Upper lobe of right lung (tissue), 1 donor: ENCODE measurements around the gene RPL22. TPM values are rescaled to one million over a fixed set of nuclear protein-coding genes. Genes with fewer than 3 reads are reported as not detected.

Experiments used
- ATAC-seq: fragments of 200-7000 bp; cut with Tn5 transposase; one replicate; pipeline ENCODE4 v1.9.1; 2020; ENCODE audit warnings: mild to moderate bottlenecking, moderate library complexity
- DNase-seq: peaks from one replicate; pipeline ENCODE4 v3.0.0-alpha.2; 2020
- H3K27ac ChIP-seq: fragments of 200-600 bp; one replicate; pipeline ENCODE4 v1.8.0; 2022
- H3K27me3 ChIP-seq: fragments of 200-600 bp; one replicate; pipeline ENCODE4 v1.8.0; 2022; ENCODE audit warnings: mild to moderate bottlenecking
- H3K36me3 ChIP-seq: fragments of 200-600 bp; one replicate; pipeline ENCODE4 v1.8.0; 2022
- H3K4me1 ChIP-seq: fragments of 200-600 bp; one replicate; pipeline ENCODE4 v1.8.0; 2022
- H3K4me3 ChIP-seq: fragments of 200-600 bp; one replicate; pipeline ENCODE4 v1.8.0; 2022; ENCODE audit warnings: mild to moderate bottlenecking
- H3K9me3 ChIP-seq: fragments of 200-600 bp; one replicate; pipeline ENCODE4 v1.8.0; 2022
- CTCF ChIP-seq: fragments of 200-600 bp; IDR thresholded peaks from one replicate; pipeline ENCODE4 v1.8.0; 2022; ENCODE audit warnings: antibody characterized with exemption
- intact Hi-C: fragments of 100-400 bp; cut with DNase I; formaldehyde crosslinking; loops from one replicate; pipeline ENCODE4 v1.11.0; 2022
- total RNA-seq: library from RNA; stranded (reverse); fragmentation: NEBNext Ultra II Directional; extraction: Animal tissue kit (Norgen Biotek cat#: 25700); gene quantifications from one replicate; pipeline ENCODE4 v1.2.1, GENCODE V29; 2021
- donor health status: DM: no; HTN: yes; CAD: no; lungs with severe emphysema.

RPL22 gene
- total RNA-seq, 1 donor from 2014 or later, result 308 TPM

- ATAC-seq (peak; percentile 8), DNase-seq (peak; percentile 73)
- Histone ChIP-seq H3K4me3 (peak overlapping the region; percentile 78), H3K27ac (peak overlapping the region; percentile 36), H3K27me3 (peaks cover 12% of the 10 kb centered on the region), H3K36me3 (peaks cover 33% of the 10 kb centered on the region), H3K9me3 (no peaks in the 10 kb centered on the region), H3K4me1 (peaks cover 11% of the 10 kb centered on the region)
- intact Hi-C loops, result no loop called here
- TF ChIP-seq CTCF, result no peak
Observed at GRCh38 chr1:6235296-6235677, 35.9 kb upstream of the RPL22 start.

- TF ChIP-seq CTCF, result no peak
- ATAC-seq, result no peak
Observed at GRCh38 chr1:6234502-6235295, 35.3 kb upstream of the RPL22 start.

GRCh38 chr1:6233376-6233775 is 34.0 kb upstream of the RPL22 start:
- H3K27ac ChIP-seq, result no peak overlapping the region
- H3K36me3 ChIP-seq, result peaks cover 50% of the 10 kb centered on the region
- H3K9me3 ChIP-seq, result no peaks in the 10 kb centered on the region
- no peak for TF ChIP-seq CTCF
- intact Hi-C loops, result no loop called here
- no peak overlapping the region for H3K4me3 ChIP-seq
- H3K27me3 ChIP-seq, result no peaks in the 10 kb centered on the region
- DNase-seq, result no peak
- H3K4me1 ChIP-seq, result peaks cover 11% of the 10 kb centered on the region
- ATAC-seq, result no peak

More at GRCh38 chr1:6234502-6235295, 35.3 kb upstream of the RPL22 start:
- Histone ChIP-seq H3K4me3 (peak overlapping the region; percentile 78), H3K4me1 (peaks cover 11% of the 10 kb centered on the region), H3K27ac (peak overlapping the region; percentile 36), H3K36me3 (peaks cover 39% of the 10 kb centered on the region), H3K27me3 (peaks cover 6% of the 10 kb centered on the region), H3K9me3 (no peaks in the 10 kb centered on the region)
- intact Hi-C loops, result no loop called here
- DNase-seq, result no peak

GRCh38 chr1:6225651-6226050 is 26.3 kb upstream of the RPL22 start:
- ATAC-seq, result no peak

GRCh38 chr1:6224718-6225117 is 25.3 kb upstream of the RPL22 start:
- H3K27ac ChIP-seq, result no peak overlapping the region
- H3K27me3 ChIP-seq, result no peaks in the 10 kb centered on the region
- intact Hi-C loops, result no loop called here
- DNase-seq (no peak), ATAC-seq (no peak)
- peaks cover 65% of the 10 kb centered on the region for H3K36me3 ChIP-seq
- no peak for TF ChIP-seq CTCF
- H3K9me3 ChIP-seq, result no peaks in the 10 kb centered on the region
- no peaks in the 10 kb centered on the region for H3K4me1 ChIP-seq
- H3K4me3 ChIP-seq, result no peak overlapping the region

More at GRCh38 chr1:6225651-6226050, 26.3 kb upstream of the RPL22 start:
- H3K36me3 ChIP-seq, result peaks cover 74% of the 10 kb centered on the region
- no peaks in the 10 kb centered on the region for H3K27me3 ChIP-seq
- no peak overlapping the region for H3K4me3 ChIP-seq
- intact Hi-C loops, result no loop called here
- TF ChIP-seq CTCF, result no peak
- H3K9me3 ChIP-seq, result no peaks in the 10 kb centered on the region
- no peak overlapping the region for H3K27ac ChIP-seq
- H3K4me1 ChIP-seq, result no peaks in the 10 kb centered on the region
- DNase-seq, result no peak
